ENCODE data around the gene RLN3. TPM values are rescaled to one million over a fixed set of nuclear protein-coding genes. Genes with fewer than 3 reads are reported as not detected.

The RLN3 gene
- total RNA-seq, 4 donors from 2014 or later = not detected

GRCh38 chr19:13998426-13998825, 29.5 kb upstream of the RLN3 start:
- TF ChIP-seq CTCF (IDR thresholded peaks at IDR 0.05) = no peak
- TF ChIP-seq POLR2A (IDR thresholded peaks at IDR 0.05) = no peak
- no peak overlapping the region for H3K4me3 ChIP-seq
- peaks cover 0 to 44% (median 0%) of the 10 kb centered on the region in 3 donors for H3K36me3 ChIP-seq
- H3K4me1 ChIP-seq = peaks cover 13 to 50% (median 22%) of the 10 kb centered on the region in 3 donors
- 64% methylated on average over 1 of the region's 1 CpG; no CpG with 5 or more reads in 1 of the 2 donors for WGBS, 2 donors
- H3K9me3 ChIP-seq = peaks cover 0 to 11% (median 6%) of the 10 kb centered on the region in 3 donors
- intact Hi-C loops (cut with DNase I) = no loop called here
- DNase-seq = no peak
- H3K27me3 ChIP-seq = no peaks in the 10 kb centered on the region
- H3K27ac ChIP-seq = peak overlapping the region in 2 of 4 donors; percentile 54 to 62

- no peak for DNase-seq
- Histone ChIP-seq H3K27me3 (no peaks in the 10 kb centered on the region), H3K4me1 (peaks cover 20 to 57% (median 26%) of the 10 kb centered on the region in 3 donors), H3K4me3 (no peak overlapping the region), H3K9me3 (peaks cover 0 to 11% (median 6%) of the 10 kb centered on the region in 3 donors), H3K27ac (peak overlapping the region in 2 of 4 donors; percentile 54 to 62), H3K36me3 (peaks cover 0 to 41% (median 0%) of the 10 kb centered on the region in 3 donors)
- intact Hi-C loops (cut with DNase I) = no loop called here
- WGBS, 2 donors = 95 to 98% methylated on average over 3 of the region's 3 CpGs
- no peak for TF ChIP-seq CTCF (IDR thresholded peaks at IDR 0.05)
- TF ChIP-seq POLR2A (IDR thresholded peaks at IDR 0.05) = no peak
Measured at GRCh38 chr19:13999085-13999484, 28.9 kb upstream of the RLN3 start.

GRCh38 chr19:14000691-14001375, 27.1 kb upstream of the RLN3 start:
- no peaks in the 10 kb centered on the region for H3K27me3 ChIP-seq
- H3K36me3 ChIP-seq = peaks cover 0 to 34% (median 0%) of the 10 kb centered on the region in 3 donors
- no peak for TF ChIP-seq CTCF (IDR thresholded peaks at IDR 0.05)
- peaks cover 0 to 11% (median 6%) of the 10 kb centered on the region in 3 donors for H3K9me3 ChIP-seq
- H3K27ac ChIP-seq = peak overlapping the region in 2 of 4 donors; percentile 0 to 8
- 47 to 58% methylated on average over 11 to 13 of the region's 13 CpGs for WGBS, 2 donors
- DNase-seq = no peak
- peaks cover 28 to 64% (median 30%) of the 10 kb centered on the region in 3 donors for H3K4me1 ChIP-seq
- intact Hi-C loops (cut with DNase I) = loop anchor here (10.0 kb wide), 1 partner anchor 836 kb away; no protein-coding TSS in a partner anchor
- H3K4me3 ChIP-seq = no peak overlapping the region

GRCh38 chr19:14002571-14003250, 25.2 kb upstream of the RLN3 start:
- Histone ChIP-seq H3K27me3 (no peaks in the 10 kb centered on the region), H3K4me1 (peaks cover 23 to 66% (median 30%) of the 10 kb centered on the region in 3 donors), H3K4me3 (no peak overlapping the region), H3K36me3 (peaks cover 0 to 25% (median 0%) of the 10 kb centered on the region in 3 donors), H3K27ac (peak overlapping the region; percentile 52 to 100 (median 96)), H3K9me3 (peaks cover 0 to 11% (median 6%) of the 10 kb centered on the region in 3 donors)
- TF ChIP-seq POLR2A (IDR thresholded peaks at IDR 0.05) (no peak), CTCF (IDR thresholded peaks at IDR 0.05) (no peak)
- WGBS, 2 donors = 47 to 50% methylated on average over 9 to 11 of the region's 13 CpGs
- intact Hi-C loops (cut with DNase I) = loop anchor here (10.0 kb wide), 1 partner anchor 838 kb away; no protein-coding TSS in a partner anchor
- no peak for DNase-seq

Measured in esophagus squamous epithelium (tissue), 5 donors.